HepG2 (cell line): ENCODE data around the gene MYO6. TPM values are rescaled to one million over a fixed set of nuclear protein-coding genes. Genes with fewer than 3 reads are reported as not detected.

Experiments used
- ATAC-seq: fragments of 200-7000 bp; cut with Tn5 transposase; 3 replicates; pipeline ENCODE4 v1.9.1; 2020; ENCODE audit warnings: mild to moderate bottlenecking, moderate library complexity
- BruUV-seq: library from RNA; stranded (reverse); fragments of 400-500 nt; replicated peaks from 2 replicates; lab custom pipeline; 2021; lab: Mats Ljungman, UMichigan
- CTCF ChIA-PET: fragments of 300-600 bp; formaldehyde crosslinking; extraction: SDS; loops from one replicate; lab custom pipeline; 2021; ENCODE audit warnings: low total read pairs, inconsistent platforms, low intra/inter-chr PET ratio; lab: Yijun Ruan, JAX
- POLR2A ChIA-PET: fragments of 350-600 bp; sonication (Branson Sonifier 250); formaldehyde crosslinking; loops from one replicate; lab custom pipeline; 2020; ENCODE audit warnings: antibody characterized with exemption, inconsistent platforms; lab: Yijun Ruan, JAX
- DNase-seq: peaks from one replicate; pipeline ENCODE4 v3.0.0-alpha.2; 2015; ENCODE audit warnings: low spot score
- FAIRE-seq: peaks from 3 replicates; lab custom pipeline; 2011; peaks lifted over from hg19 to GRCh38; lab: Jason Lieb, UNC
- H2AFZ ChIP-seq: one replicate; pipeline ENCODE4 v1.6.1; 2011; ENCODE audit warnings: low read length, inconsistent platforms
- H3K27ac ChIP-seq: fragments of 300-600 bp; 3 replicates; pipeline ENCODE4 v1.8.0; 2011; ENCODE audit warnings: mixed run types, mild to moderate bottlenecking, mixed read lengths, low read length, inconsistent platforms; ENCODE audit not compliant: insufficient read depth; ENCODE audit errors: extremely low read length
- H3K27me3 ChIP-seq, 2 experiments: fragments of 200-600 bp in 1 of 2; 2 replicates in 1 of 2; 3 replicates in 1 of 2; pipeline versions ENCODE4 v1.6.0 to v1.8.0; 2011; ENCODE audit warnings: low read length in 2 of 2, mild to moderate bottlenecking in 2 of 2, moderate library complexity in 2 of 2, inconsistent platforms in 1 of 2; ENCODE audit not compliant: insufficient read depth in 2 of 2, control insufficient read depth in 1 of 2
- H3K36me3 ChIP-seq, 2 experiments: fragments of 200-600 bp in 1 of 2; replicated peaks in 1 of 2; 2 replicates in 1 of 2; 3 replicates in 1 of 2; pipeline versions ENCODE4 v1.5.1 to v1.8.0; 2011; ENCODE audit warnings: low read length in 2 of 2, inconsistent platforms in 1 of 2; ENCODE audit not compliant: insufficient read depth in 2 of 2, control insufficient read depth in 1 of 2
- H3K4me1 ChIP-seq: 2 replicates; pipeline ENCODE4 v1.5.1; 2012; ENCODE audit warnings: low read length, inconsistent platforms; ENCODE audit not compliant: insufficient read depth
- H3K4me2 ChIP-seq: 2 replicates; pipeline ENCODE4 v1.6.0; 2011; ENCODE audit warnings: low read depth, low read length, inconsistent platforms
- H3K4me3 ChIP-seq, 3 experiments: fragments of 200-600 bp in 1 of 3; sonication (generic), shearing (Covaris generic) in 1 of 3; replicated peaks in 1 of 3; 2 replicates each; pipeline ENCODE4 v1.5.1; 2011 to 2016; ENCODE audit warnings: low read length in 3 of 3, inconsistent platforms in 2 of 3, low read depth in 2 of 3, mild to moderate bottlenecking in 2 of 3, control low read depth in 1 of 3, mixed read lengths in 1 of 3; ENCODE audit not compliant: insufficient read depth in 1 of 3
- H3K79me2 ChIP-seq: one replicate; pipeline ENCODE4 v1.6.1; 2011; ENCODE audit warnings: low read length, inconsistent platforms; ENCODE audit not compliant: insufficient read depth
- H3K9ac ChIP-seq: 2 replicates; pipeline ENCODE4 v1.6.0; 2011; ENCODE audit warnings: mild to moderate bottlenecking, low read depth, low read length, inconsistent platforms; ENCODE audit not compliant: insufficient read depth
- H3K9me3 ChIP-seq: 2 replicates; pipeline ENCODE4 v1.5.1; 2012; ENCODE audit warnings: mild to moderate bottlenecking, low read length
- H4K20me1 ChIP-seq: 2 replicates; pipeline ENCODE4 v1.6.0; 2011; ENCODE audit warnings: inconsistent platforms, mild to moderate bottlenecking, low read length, moderate library complexity; ENCODE audit not compliant: insufficient read depth
- ASH2L ChIP-seq: fragments of 300-600, 200-600 bp; sonication (generic); IDR thresholded peaks from 2 replicates; pipeline ENCODE4 v1.7.0; 2017; ENCODE audit warnings: low read depth, mild to moderate bottlenecking, moderate library complexity, mixed read lengths, low read length; ENCODE audit not compliant: insufficient read length
- ELF4 ChIP-seq: sonication (generic); formaldehyde crosslinking; IDR thresholded peaks from 2 replicates; pipeline ENCODE4 v1.5.0; 2020; ENCODE audit warnings: missing genetic modification reagents, mild to moderate bottlenecking, moderate library complexity, borderline replicate concordance
- EP300 ChIP-seq, 3 experiments: sonication (generic) in 1 of 3; formaldehyde crosslinking in 1 of 3; IDR thresholded peaks; 2 replicates each; pipeline versions ENCODE4 v1.5.1 to v1.6.1; 2011 to 2020; ENCODE audit warnings: low read depth in 2 of 3, low read length in 2 of 3, borderline replicate concordance in 1 of 3, improper control_type of control experiment in 1 of 3, mild to moderate bottlenecking in 1 of 3, missing genetic modification reagents in 1 of 3, moderate library complexity in 1 of 3
- FOXC1 ChIP-seq: sonication (generic); formaldehyde crosslinking; IDR thresholded peaks from 2 replicates; pipeline ENCODE4 v1.8.0; 2022; ENCODE audit warnings: mild to moderate bottlenecking, missing genetic modification reagents, borderline replicate concordance
- HES4 ChIP-seq: sonication (generic); formaldehyde crosslinking; IDR thresholded peaks from 2 replicates; pipeline ENCODE4 v1.9.0; 2021; ENCODE audit warnings: mild to moderate bottlenecking, missing genetic modification reagents, borderline replicate concordance
- HMG20A ChIP-seq: IDR thresholded peaks from 2 replicates; pipeline ENCODE4 v1.6.1; 2016; ENCODE audit warnings: borderline replicate concordance
- KDM6A ChIP-seq: IDR thresholded peaks from 2 replicates; pipeline ENCODE4 v1.6.1; 2016; ENCODE audit warnings: low read depth
- MED13 ChIP-seq: sonication (generic); formaldehyde crosslinking; IDR thresholded peaks from 2 replicates; pipeline ENCODE4 v1.5.0; 2020; ENCODE audit warnings: missing genetic modification reagents
- MEIS1 ChIP-seq: sonication (generic); formaldehyde crosslinking; IDR thresholded peaks from 2 replicates; pipeline ENCODE4 v1.9.0; 2021; ENCODE audit warnings: mild to moderate bottlenecking, missing genetic modification reagents, moderate library complexity, borderline replicate concordance
- NRL ChIP-seq: sonication (generic); formaldehyde crosslinking; IDR thresholded peaks from 2 replicates; pipeline ENCODE4 v1.5.0; 2020; ENCODE audit warnings: missing genetic modification reagents, mild to moderate bottlenecking, moderate library complexity, borderline replicate concordance
- PAXIP1 ChIP-seq: sonication (generic); formaldehyde crosslinking; conservative IDR thresholded peaks from 2 replicates; pipeline ENCODE4 v1.4.0; 2020; ENCODE audit warnings: mild to moderate bottlenecking, missing genetic modification reagents, moderate library complexity
- RARG ChIP-seq: sonication (generic); formaldehyde crosslinking; IDR thresholded peaks from 2 replicates; pipeline ENCODE4 v1.4.0; 2020; ENCODE audit warnings: low read depth, mild to moderate bottlenecking, missing genetic modification reagents
- SAFB2 ChIP-seq: sonication (generic); formaldehyde crosslinking; IDR thresholded peaks from 2 replicates; pipeline ENCODE4 v1.5.1; 2020; ENCODE audit warnings: missing genetic modification reagents, low read depth, mild to moderate bottlenecking, borderline replicate concordance
- SKIL ChIP-seq: sonication (generic); formaldehyde crosslinking; IDR thresholded peaks from 2 replicates; pipeline ENCODE4 v1.8.0; 2022; ENCODE audit warnings: missing genetic modification reagents, mild to moderate bottlenecking, moderate library complexity, borderline replicate concordance
- ZFP36L2 ChIP-seq: sonication (generic); formaldehyde crosslinking; IDR thresholded peaks from 2 replicates; pipeline ENCODE4 v1.4.0; 2020; ENCODE audit warnings: missing genetic modification reagents
- ZFX ChIP-seq: sonication (generic); formaldehyde crosslinking; IDR thresholded peaks from 2 replicates; pipeline ENCODE4 v1.4.0; 2020; ENCODE audit warnings: mild to moderate bottlenecking, low read depth, missing genetic modification reagents, moderate library complexity
- ZNF230 ChIP-seq: sonication (generic); formaldehyde crosslinking; IDR thresholded peaks from 2 replicates; pipeline ENCODE4 v1.4.0; 2020; ENCODE audit warnings: mild to moderate bottlenecking, missing genetic modification reagents
- ZNF335 ChIP-seq: sonication (generic); formaldehyde crosslinking; IDR thresholded peaks from 2 replicates; pipeline ENCODE4 v1.4.0; 2020; ENCODE audit warnings: missing genetic modification reagents
- ZNF749 ChIP-seq: sonication (generic); formaldehyde crosslinking; IDR thresholded peaks from 2 replicates; pipeline ENCODE4 v1.8.0; 2022; ENCODE audit warnings: mild to moderate bottlenecking, missing genetic modification reagents, moderate library complexity, borderline replicate concordance
- in situ Hi-C: cut with HindIII; loops from 2 replicates; pipeline ENCODE4 v1.10.0; 2017; ENCODE audit warnings: low pct_unique_long_range_greater_than_20kb; ENCODE audit not compliant: extremely low pct_ligation_motif_present
- intact Hi-C: fragments of 100-400 bp; cut with micrococcal nuclease; formaldehyde crosslinking; loops from one replicate; pipeline ENCODE4 v1.10.0; 2022; ENCODE audit not compliant: unreplicated experiment
- polyA plus RNA-seq, 8 experiments: library from polyadenylated mRNA; depleted of rRNA in 3 of 8; stranded (reverse) in 7 of 8; unstranded in 1 of 8; fragments of >200 nt; fragmentation: Illumina TruSeq in 4 of 8; extraction: Trizol in 4 of 8; gene quantifications; 2 replicates each; pipeline versions ENCODE4 v1.2.1 to v1.2.3, GENCODE V29; 2011 to 2016; ENCODE audit warnings: low read depth in 4 of 8, missing spikeins in 1 of 8, mixed read lengths in 1 of 8; ENCODE audit not compliant: insufficient read depth in 1 of 8
- total RNA-seq, 5 experiments: library from RNA; depleted of rRNA; stranded (reverse); fragments of >200 nt; fragmentation: Illumina TruSeq; extraction: Trizol; gene quantifications; 2 replicates each; pipeline ENCODE4 v1.2.3, GENCODE V29; 2016; ENCODE audit warnings: low read depth in 1 of 5

The MYO6 gene
- total and polyA plus RNA-seq, 2 of the 13 experiments (the other 11 are each of a cell fraction or from before 2014, with no cell fraction given), result 5.4 to 7.5 TPM

- Histone ChIP-seq H3K9ac (no peak overlapping the region), H3K27me3 (no peaks in the 10 kb centered on the region), H3K9me3 (no peaks in the 10 kb centered on the region; the same call in 1 of the 2 replicates), H4K20me1 (no peaks in the 10 kb centered on the region), H3K4me3 (no peak overlapping the region), H3K27ac (no peak overlapping the region), H3K79me2 (no peaks in the 10 kb centered on the region), H3K36me3 (no peaks in the 10 kb centered on the region)
- DNase-seq (no peak), ATAC-seq (no peak)
- ChIA-PET POLR2A (no interaction called here), CTCF (no interaction called here)
- BruUV-seq, result no TSS peak
- intact Hi-C loops (no loop called here), in situ Hi-C loops (no loop called here)
- TF ChIP-seq NRL (CRISPR knock-in tag) (no peak), EP300 (IDR thresholded peaks at IDR 0.05; ENCODE audit: low read depth in 2 of 2, low read length in 2 of 2) (no peak), EP300 (CRISPR knock-in tag; IDR thresholded peaks at IDR 0.05; ENCODE audit: borderline replicate concordance) (no peak), FOXC1 (no peak), ELF4 (CRISPR knock-in tag) (no peak), PAXIP1 (CRISPR knock-in tag) (no peak), ZNF335 (CRISPR knock-in tag) (no peak), ZNF749 (CRISPR knock-in tag) (no peak), MEIS1 (CRISPR knock-in tag) (no peak), KDM6A (CRISPR knock-in tag) (no peak), SKIL (CRISPR knock-in tag) (no peak), ZNF230 (CRISPR knock-in tag) (no peak), HES4 (CRISPR knock-in tag) (no peak), SAFB2 (CRISPR knock-in tag) (no peak), RARG (no peak), MED13 (CRISPR knock-in tag) (no peak), ASH2L (no peak), ZFP36L2 (CRISPR knock-in tag) (no peak), ZFX (CRISPR knock-in tag) (no peak), HMG20A (CRISPR knock-in tag) (no peak)
- TF ChIP-seq, all 625 proteins: peak for 0
- Histone ChIP-seq H2AFZ (no peak overlapping the region), H3K4me1 (peaks cover 6% of the 10 kb centered on the region), H3K4me2 (no peak overlapping the region)
- no peak for FAIRE-seq
These were observed 59.5 kb downstream of the MYO6 start for GRCh38 chr6:75808507-75808906.
